Astrocyte (in vitro differentiated cells and primary cell): ENCODE data around the gene PBRM1. TPM values are rescaled to one million over a fixed set of nuclear protein-coding genes. Genes with fewer than 3 reads are reported as not detected.

ENCODE experiments used
- DNase-seq: peaks from one replicate; pipeline ENCODE4 v3.0.0-alpha.2; 2010; ENCODE audit warnings: low read depth
- FAIRE-seq: peaks from 2 replicates; lab custom pipeline; 2011; peaks lifted over from hg19 to GRCh38; lab: Jason Lieb, UNC
- H2AFZ ChIP-seq: 2 replicates; pipeline ENCODE4 v1.6.0; 2012; ENCODE audit warnings: low read depth, low read length, inconsistent platforms
- H3K27ac ChIP-seq: 2 replicates; pipeline ENCODE4 v1.5.1; 2011; ENCODE audit warnings: low read depth, low read length, inconsistent platforms
- H3K27me3 ChIP-seq: 2 replicates; pipeline ENCODE4 v1.6.0; 2011; ENCODE audit warnings: low read length, inconsistent platforms; ENCODE audit not compliant: insufficient read depth
- H3K36me3 ChIP-seq: 2 replicates; pipeline ENCODE4 v1.5.1; 2011; ENCODE audit warnings: low read length, inconsistent platforms; ENCODE audit not compliant: insufficient read depth
- H3K4me1 ChIP-seq: 2 replicates; pipeline ENCODE4 v1.5.1; 2011; ENCODE audit warnings: low read length, inconsistent platforms; ENCODE audit not compliant: insufficient read depth
- H3K4me2 ChIP-seq: 2 replicates; pipeline ENCODE4 v1.6.0; 2012; ENCODE audit warnings: low read length, inconsistent platforms
- H3K4me3 ChIP-seq: 2 replicates; pipeline ENCODE4 v1.5.1; 2011; ENCODE audit warnings: low read depth, mild to moderate bottlenecking, low read length, inconsistent platforms; ENCODE audit not compliant: insufficient read depth
- H3K79me2 ChIP-seq: 2 replicates; pipeline ENCODE4 v1.6.0; 2012; ENCODE audit warnings: mild to moderate bottlenecking, low read length, inconsistent platforms; ENCODE audit not compliant: insufficient read depth
- H3K9ac ChIP-seq: 2 replicates; pipeline ENCODE4 v1.6.0; 2012; ENCODE audit warnings: mild to moderate bottlenecking, low read length, inconsistent platforms
- H3K9me3 ChIP-seq: 2 replicates; pipeline ENCODE4 v1.5.1; 2012; ENCODE audit warnings: low read depth, mild to moderate bottlenecking, low read length, inconsistent platforms; ENCODE audit not compliant: insufficient read depth
- H4K20me1 ChIP-seq: 2 replicates; pipeline ENCODE4 v1.6.0; 2012; ENCODE audit warnings: low read length, inconsistent platforms; ENCODE audit not compliant: insufficient read depth
- H3K27ac Mint-ChIP-seq: one replicate; pipeline ENCODE4 v1.8.0; 2021; ENCODE audit warnings: mild to moderate bottlenecking, mixed read lengths; ENCODE audit not compliant: unreplicated experiment
- H3K27me3 Mint-ChIP-seq: one replicate; pipeline ENCODE4 v1.8.0; 2021; ENCODE audit warnings: low read depth, mixed read lengths; ENCODE audit not compliant: unreplicated experiment
- H3K36me3 Mint-ChIP-seq: one replicate; pipeline ENCODE4 v1.8.0; 2021; ENCODE audit warnings: low read depth, mixed read lengths; ENCODE audit not compliant: unreplicated experiment
- H3K4me1 Mint-ChIP-seq: one replicate; pipeline ENCODE4 v1.8.0; 2021; ENCODE audit warnings: low read depth, mixed read lengths; ENCODE audit not compliant: unreplicated experiment
- H3K4me3 Mint-ChIP-seq: one replicate; pipeline ENCODE4 v1.8.0; 2021; ENCODE audit warnings: mild to moderate bottlenecking, moderate library complexity, mixed read lengths; ENCODE audit not compliant: unreplicated experiment
- H3K9me3 Mint-ChIP-seq: one replicate; pipeline ENCODE4 v1.8.0; 2021; ENCODE audit warnings: mild to moderate bottlenecking, mixed read lengths; ENCODE audit not compliant: unreplicated experiment
- CTCF ChIP-seq: IDR thresholded peaks from 2 replicates; pipeline ENCODE4 v1.5.1; 2011; ENCODE audit warnings: low read depth, mild to moderate bottlenecking, inconsistent platforms, low read length, moderate library complexity; ENCODE audit not compliant: insufficient read depth
- EZH2 ChIP-seq: IDR thresholded peaks from 2 replicates; pipeline ENCODE4 v1.6.1; 2012; ENCODE audit warnings: mild to moderate bottlenecking, low read length, inconsistent platforms; ENCODE audit not compliant: insufficient read depth
- total RNA-seq: library from RNA; stranded (reverse); gene quantifications from 2 replicates; pipeline ENCODE4 v1.2.1, GENCODE V29; 2021

PBRM1 gene
- total RNA-seq, 1 donor from 2014 or later = 54.5 TPM

GRCh38 chr3:52683611-52684010, 2.1 kb downstream of the PBRM1 start:
- peaks cover 40% of the 10 kb centered on the region for H3K36me3 ChIP-seq
- H2AFZ ChIP-seq = no peak overlapping the region
- no peak overlapping the region for H3K4me3 ChIP-seq
- H3K79me2 ChIP-seq = peaks cover 98% of the 10 kb centered on the region
- Mint-ChIP-seq H3K4me1 (peaks cover 39% of the 10 kb centered on the region), H3K36me3 (peaks cover 12% of the 10 kb centered on the region), H3K27ac (peak overlapping the region; percentile 60), H3K9me3 (no peaks in the 10 kb centered on the region), H3K4me3 (no peak overlapping the region), H3K27me3 (no peaks in the 10 kb centered on the region)
- no peaks in the 10 kb centered on the region for H3K27me3 ChIP-seq
- H3K9ac ChIP-seq = peak overlapping the region; percentile 99
- H3K4me2 ChIP-seq = peak overlapping the region; percentile 93
- H3K9me3 ChIP-seq = no peaks in the 10 kb centered on the region
- no peak for DNase-seq
- no peak for TF ChIP-seq EZH2
- TF ChIP-seq CTCF = no peak
- H3K27ac ChIP-seq = no peak overlapping the region
- H4K20me1 ChIP-seq = peaks cover 46% of the 10 kb centered on the region
- FAIRE-seq = no peak
- peaks cover 47% of the 10 kb centered on the region for H3K4me1 ChIP-seq

- Histone ChIP-seq H3K27ac (peak overlapping the region; percentile 55), H4K20me1 (peaks cover 36% of the 10 kb centered on the region), H3K9me3 (no peaks in the 10 kb centered on the region), H3K4me3 (no peak overlapping the region), H3K79me2 (peaks cover 90% of the 10 kb centered on the region), H3K4me2 (peak overlapping the region; percentile 68), H3K36me3 (peaks cover 37% of the 10 kb centered on the region), H3K27me3 (no peaks in the 10 kb centered on the region), H2AFZ (no peak overlapping the region), H3K9ac (peak overlapping the region; percentile 62), H3K4me1 (peaks cover 31% of the 10 kb centered on the region)
- no peaks in the 10 kb centered on the region for H3K27me3 Mint-ChIP-seq
- peaks cover 7% of the 10 kb centered on the region for H3K36me3 Mint-ChIP-seq
- FAIRE-seq (no peak), DNase-seq (peak; percentile 75)
- peaks cover 31% of the 10 kb centered on the region for H3K4me1 Mint-ChIP-seq
- TF ChIP-seq EZH2 = no peak
- peak; percentile 10 for TF ChIP-seq CTCF
- peak overlapping the region; percentile 64 for H3K27ac Mint-ChIP-seq
- H3K4me3 Mint-ChIP-seq = peak overlapping the region; percentile 73
- H3K9me3 Mint-ChIP-seq = no peaks in the 10 kb centered on the region
These were observed 3.7 kb downstream of the PBRM1 start for GRCh38 chr3:52682016-52682415.

GRCh38 chr3:52681596-52681995, 4.1 kb downstream of the PBRM1 start:
- Histone ChIP-seq H3K79me2 (peaks cover 87% of the 10 kb centered on the region), H3K9ac (peak overlapping the region; percentile 62), H3K9me3 (no peaks in the 10 kb centered on the region), H3K4me2 (peak overlapping the region; percentile 68), H2AFZ (no peak overlapping the region), H4K20me1 (peaks cover 36% of the 10 kb centered on the region), H3K36me3 (peaks cover 39% of the 10 kb centered on the region), H3K27me3 (no peaks in the 10 kb centered on the region), H3K4me3 (no peak overlapping the region), H3K27ac (peak overlapping the region; percentile 55), H3K4me1 (peaks cover 27% of the 10 kb centered on the region)
- Mint-ChIP-seq H3K36me3 (peaks cover 7% of the 10 kb centered on the region), H3K9me3 (no peaks in the 10 kb centered on the region), H3K4me1 (peaks cover 31% of the 10 kb centered on the region), H3K27ac (peak overlapping the region; percentile 64), H3K27me3 (no peaks in the 10 kb centered on the region), H3K4me3 (peak overlapping the region; percentile 36)
- FAIRE-seq (no peak), DNase-seq (no peak)
- no peak for TF ChIP-seq CTCF
